ENCODE data around the gene RAB43.
A peak's percentile ranks its signal among the peaks of the same experiment; 100 is the strongest.
"Not testable (repeated sequence)": the region's sequence is repeated elsewhere in the genome, so short reads cannot be mapped to it uniquely, and the experiment has no call there.

Gene RAB43

DNA sequence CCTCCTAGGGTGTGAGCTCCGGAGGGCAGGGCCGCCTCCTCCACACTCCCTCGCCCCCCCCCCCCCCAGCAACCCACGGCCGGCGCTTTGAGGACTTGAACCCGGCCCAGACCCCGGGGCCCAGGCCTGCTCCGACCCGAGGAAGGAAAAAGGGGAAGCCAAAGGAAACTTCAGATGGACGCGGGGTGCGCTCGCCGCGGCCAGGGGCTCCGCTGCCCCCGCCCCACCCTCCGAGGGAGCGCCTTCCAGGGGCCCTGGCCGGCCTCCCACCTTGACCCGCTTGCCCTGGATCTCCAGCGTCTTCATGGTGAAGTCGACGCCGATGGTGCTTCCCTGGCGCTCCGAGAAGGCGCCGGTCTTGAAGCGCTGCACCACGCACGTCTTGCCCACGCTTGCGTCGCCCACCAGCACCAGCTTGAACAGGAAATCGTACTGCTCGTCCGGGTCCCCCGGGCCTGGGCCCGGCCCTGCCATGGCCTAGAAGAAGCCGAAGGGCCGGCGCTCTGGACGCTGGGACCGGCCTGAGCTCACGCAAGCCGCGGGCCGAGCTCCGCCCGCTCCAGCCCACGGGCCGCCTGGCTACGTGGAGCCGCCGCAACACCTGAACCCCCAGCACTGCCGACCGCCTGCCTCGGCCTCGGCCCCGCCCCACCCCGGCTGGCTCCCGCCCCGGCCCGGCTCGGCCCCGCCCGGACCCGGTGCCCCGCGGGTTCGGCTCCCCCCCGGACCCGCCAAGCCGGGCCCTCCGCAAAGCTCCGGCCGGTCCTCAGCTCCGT, 400 bp downstream of the RAB43 start:
- no peak for DNase-seq

DNA sequence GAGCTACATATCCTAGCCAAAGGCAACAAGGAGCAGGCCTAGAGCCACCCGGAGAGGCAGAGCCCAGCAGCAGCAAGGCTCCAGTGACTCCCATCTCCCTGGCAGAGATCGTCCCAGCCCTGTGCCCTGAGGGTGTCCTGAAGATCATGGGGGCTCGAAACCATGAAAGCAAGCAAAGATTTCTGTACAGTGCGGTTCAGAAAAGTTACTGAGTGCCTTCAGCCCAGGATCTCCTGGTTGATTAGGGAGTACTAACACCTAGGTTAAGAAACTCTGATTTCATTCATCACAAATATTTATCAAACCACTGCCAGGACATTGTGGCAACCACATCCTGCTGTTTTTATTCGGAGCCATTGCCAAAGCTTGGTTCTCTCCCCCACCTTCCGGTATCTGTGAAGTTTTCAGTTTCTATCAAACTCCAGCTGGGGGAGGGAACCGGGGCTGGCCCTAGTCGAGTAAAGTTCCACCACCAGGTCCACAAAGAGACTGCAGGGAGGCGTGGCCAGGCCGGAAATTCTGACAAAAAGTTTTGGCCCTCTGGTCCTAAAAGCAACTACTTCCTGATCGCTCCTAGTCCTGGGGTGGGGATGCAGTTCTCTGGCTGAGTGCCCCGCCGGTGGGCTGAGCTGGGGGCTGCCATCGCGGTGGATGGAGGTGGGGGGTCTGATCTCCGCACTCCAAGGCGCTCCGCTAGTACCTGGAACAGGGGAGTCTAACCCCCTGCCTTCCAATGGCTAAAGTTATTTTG, 1.2 kb downstream of the RAB43 start:
- DNase-seq = peak; percentile 69

DNA sequence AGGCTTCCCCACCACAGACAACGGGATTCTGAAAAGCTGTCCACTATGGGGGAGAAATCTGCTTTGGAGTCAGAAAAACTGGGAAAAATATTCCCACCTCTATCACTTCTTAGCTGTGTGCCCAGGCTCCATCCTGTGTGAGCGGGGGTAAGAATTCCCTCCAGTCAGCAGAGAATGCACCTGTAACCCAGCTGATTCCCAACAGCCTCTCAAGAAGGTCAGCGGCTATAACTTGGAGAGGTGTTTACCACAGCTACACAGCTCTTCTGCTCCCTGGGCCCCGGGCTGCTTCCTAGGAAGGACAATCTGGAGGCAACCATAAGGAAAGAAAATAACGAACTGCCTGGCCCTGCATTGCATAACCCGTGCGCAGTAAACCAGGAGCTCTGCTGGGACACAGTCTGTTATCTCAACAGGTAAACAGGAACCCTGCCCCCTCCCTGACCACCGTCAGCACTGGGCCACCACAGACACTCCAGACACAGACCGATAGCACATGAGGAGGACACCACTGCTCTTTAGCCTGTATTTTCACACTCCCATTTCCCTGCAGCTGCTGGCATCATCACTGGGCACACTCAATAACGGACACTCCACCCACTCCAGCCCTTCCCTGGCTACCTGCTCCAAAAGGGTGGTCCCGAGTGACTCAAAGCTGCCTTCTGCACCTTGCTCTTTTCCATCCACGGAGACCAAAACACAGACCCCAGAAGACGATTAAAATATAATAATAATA, 2.1 kb downstream of the RAB43 start:
- no peak for DNase-seq

DNA sequence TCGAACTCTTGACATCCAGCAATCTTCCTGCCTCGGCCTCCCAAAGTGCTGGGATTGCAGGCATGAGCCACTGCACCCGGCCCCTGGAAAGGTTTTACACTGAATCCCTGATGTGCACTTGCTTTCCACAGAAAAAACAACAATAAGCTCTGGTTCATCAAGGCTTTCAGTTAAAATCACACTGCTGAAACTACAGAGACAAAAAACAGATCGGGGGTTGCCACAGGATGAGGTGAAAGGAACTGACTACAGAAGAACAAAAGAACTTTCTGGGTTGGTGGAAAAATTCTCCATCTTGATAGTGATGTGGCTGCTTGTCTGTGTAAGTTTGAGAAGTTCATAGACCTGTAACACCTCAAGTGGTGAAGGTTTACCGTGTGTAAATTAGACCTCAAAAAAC, 2.9 kb downstream of the RAB43 start:
- no peak for DNase-seq

DNA sequence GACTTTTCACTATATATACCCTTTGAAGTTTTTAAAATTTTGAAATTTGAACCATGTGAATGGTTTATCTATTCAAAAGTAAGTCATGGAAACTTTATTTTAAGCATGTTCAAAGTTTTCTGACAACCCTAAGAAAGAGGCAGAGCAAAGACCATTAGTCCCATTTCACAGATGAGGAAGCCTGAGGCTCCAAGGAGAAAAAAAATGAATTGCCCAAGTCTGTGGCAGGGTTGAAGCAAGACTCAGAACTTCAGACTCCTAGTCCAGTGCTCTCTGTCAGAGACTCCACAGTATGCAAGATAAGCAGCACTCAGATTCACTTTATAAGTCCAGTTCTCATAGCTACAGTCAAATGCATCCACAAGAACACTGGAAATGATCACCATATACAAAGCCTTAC, 4.5 kb downstream of the RAB43 start:
- DNase-seq = no peak

DNA sequence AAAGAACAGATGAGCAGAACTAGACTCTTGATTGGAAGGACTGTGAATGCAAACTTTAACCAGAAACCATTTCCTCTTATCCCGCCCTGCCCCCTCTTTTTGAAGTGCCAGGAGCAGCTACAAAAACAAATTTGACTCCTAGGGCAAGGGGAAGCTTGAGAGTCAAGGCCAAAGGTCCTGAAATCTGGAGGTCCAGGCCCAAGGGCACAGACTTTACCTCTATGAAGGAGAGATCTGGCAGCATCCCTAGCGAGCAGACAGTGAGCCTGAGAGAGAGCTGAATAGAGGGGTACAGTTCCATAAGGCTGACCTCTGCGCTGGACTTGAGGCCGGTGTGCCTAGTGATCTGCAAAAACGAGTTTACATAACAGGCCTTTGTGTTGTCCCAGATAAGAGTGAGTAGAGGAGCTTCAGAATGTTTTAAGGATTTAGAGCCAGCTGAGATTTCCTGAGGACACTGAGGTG, 5.1 kb downstream of the RAB43 start:
- DNase-seq = no peak

DNA sequence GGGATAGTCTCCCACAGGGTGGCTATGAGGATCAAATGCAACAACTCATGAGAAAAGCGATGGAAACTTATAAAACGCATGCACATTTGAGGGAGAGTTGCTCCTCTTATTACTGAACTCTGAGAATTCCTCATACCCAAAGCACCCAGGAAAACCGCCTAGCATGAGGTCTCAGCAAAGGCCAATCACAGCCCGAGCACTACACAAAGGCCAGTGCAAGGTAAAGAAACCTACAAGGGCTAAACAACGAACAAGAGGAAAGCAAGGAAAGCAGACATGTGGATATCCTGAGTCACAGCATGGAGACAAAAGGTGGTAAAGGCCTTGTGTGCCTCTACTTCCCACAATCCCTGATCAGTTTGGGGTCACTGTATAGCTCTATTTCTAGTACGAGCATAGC, 7.1 kb downstream of the RAB43 start:
- no peak for DNase-seq

DNA sequence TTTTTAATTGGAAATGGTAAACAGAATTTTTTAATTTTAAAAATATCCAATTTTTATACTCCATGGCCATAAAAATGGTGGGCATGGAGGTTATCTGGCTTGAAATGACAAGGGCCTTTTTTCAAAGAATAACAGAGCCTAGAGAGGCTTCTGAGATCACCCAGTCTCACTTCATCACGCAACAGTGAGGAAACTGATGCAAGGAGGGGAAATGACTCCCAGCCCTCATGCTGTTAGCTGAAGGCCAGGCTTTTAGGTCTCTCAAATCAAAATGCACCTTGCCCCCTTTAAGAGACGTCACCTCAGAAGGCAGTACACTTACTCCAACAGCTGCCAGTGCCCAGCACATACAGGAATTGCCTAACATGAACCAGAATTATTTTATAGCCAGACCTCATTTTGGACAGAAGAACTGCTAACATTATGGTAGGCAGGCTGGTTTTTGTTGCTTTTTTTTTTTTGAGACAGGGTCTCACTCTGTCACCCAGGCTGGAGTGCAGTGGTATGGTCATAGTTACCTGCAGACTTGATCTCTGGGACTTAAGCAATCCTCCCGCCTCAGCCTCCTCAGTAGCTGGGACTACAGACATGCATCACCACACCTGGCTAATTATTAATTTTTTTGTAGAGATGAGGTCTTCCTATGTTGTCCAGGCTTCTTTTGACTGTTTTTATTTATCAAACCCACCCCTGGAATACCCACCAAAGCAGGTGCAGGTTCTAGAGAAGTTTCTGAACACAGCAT, 9.1 kb downstream of the RAB43 start:
- DNase-seq = no peak

DNA sequence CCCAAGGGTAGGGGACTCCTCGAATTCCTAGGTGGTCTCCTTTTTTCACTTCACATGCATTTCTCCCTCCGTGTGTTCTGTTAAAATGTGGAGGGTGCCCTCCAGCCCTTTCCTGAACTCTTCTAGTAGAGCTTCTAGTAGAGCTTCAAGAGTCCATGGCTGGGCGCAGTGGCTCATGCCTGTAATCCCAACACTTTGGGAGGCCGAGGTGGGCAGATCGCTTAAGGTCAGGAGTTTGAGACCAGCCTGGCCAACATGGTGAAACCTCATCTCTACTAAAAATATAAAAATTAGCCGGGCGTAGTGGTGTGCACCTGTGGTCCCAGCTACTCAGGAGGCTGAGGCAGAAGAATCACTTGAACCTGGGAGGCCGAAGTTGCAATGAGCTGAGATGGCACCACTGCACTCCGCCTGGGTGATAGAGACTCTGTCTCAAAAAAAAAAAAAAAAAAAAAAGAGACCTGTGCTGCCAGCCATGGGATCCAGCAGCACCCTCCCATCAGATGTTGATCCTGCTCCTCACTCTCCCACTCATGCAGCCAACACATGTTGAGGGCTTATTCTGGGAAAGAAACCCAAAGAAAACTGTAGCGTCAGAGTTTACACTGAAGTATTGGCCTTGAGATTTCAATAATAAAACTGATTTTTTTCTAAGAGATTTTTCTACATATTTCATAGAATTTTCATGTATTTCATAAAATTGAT, 10.4 kb downstream of the RAB43 start:
- DNase-seq = not testable (repeated sequence)

DNA sequence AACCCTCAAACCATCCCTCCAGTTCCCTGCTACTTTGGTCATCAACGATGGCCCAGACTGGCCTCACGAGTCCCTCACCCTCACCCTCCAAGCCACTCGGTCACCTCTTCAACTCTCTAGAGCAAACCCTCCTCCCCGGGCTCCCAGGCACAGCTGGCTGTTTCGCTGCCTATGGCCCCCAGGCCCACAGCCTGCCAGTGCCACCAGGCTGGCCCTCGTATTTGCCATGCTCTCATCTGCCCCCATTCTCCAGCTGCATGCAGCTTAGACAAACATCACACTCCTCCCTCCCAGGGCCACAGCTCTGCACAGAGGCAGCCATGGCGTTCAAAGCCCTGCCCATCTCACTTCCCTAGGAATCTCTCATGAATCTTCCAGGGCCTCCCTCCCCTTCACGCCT, 13.8 kb downstream of the RAB43 start:
- no peak for DNase-seq

DNA sequence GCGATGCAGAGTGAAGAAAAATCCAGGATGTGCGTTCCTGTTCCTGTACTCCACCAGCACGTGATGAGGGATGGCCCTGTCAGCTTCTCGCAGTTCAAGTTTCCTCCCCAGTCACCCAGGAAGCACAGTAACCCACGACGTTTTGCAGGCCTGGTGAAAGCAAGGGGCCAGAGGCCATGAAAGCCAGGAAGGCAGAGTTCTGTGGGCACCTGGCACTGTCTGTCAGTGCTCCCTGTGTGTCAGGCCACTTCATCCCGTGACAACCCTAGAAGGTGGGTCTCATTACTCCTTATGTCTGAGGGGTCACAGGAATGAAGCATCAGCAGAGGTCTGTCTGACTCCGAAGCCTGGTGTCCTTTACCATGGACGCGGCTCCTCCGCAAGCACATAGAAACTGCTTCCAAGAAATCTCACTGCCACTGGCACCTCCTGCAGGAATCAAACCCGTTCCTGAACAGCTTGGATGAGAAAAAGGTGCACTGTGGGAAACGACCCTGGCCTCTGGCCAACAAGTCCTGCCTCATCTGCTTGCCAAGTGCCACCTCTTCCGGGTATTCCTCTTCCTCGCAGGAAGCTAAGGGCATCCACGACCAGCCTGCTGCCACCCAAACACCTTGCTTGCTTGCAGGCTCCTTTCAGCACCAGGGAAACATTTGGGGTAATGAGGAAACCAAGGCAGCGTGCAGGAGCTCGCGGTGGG, 14.6 kb downstream of the RAB43 start:
- DNase-seq = no peak

DNA sequence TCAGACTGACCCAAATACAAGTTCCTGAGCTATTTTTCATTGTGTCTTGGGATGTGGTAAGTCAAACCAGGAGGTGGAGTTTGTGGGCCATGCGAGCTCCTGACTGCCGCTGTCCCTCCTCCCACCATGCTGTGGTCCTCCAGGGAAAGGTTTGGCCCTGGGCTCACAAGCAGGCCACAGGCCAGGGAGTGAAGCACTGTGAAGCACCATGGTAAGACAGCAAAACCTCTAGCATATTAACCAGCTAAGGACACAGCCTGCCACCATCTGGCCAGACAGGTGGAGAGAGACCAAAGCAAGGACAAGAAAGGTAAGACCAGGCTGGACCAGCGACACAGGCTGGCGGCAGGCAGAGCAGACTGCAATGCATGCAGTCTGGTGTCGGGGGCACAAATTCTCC, 15.3 kb downstream of the RAB43 start:
- DNase-seq = no peak

DNA sequence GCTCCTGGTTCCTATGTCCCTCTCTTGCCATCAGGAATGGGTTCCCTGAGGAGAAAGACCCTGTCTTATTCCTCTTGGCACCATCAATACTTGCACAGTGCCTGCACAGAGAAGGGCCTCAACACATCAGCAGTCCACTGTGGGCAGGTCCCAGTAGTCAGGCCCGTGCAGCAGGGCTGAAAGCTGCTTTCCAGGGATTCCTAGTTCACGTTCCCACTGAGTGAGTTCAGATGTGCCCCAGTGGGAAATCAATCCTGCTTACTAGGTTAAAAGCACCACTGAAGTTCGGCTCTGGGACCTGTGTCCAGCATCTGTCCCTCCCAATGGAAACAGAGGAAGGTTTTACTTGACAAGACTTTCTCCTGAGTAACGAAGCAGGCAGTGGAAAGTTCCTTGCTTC, 15.7 kb downstream of the RAB43 start:
- DNase-seq = no peak

DNA sequence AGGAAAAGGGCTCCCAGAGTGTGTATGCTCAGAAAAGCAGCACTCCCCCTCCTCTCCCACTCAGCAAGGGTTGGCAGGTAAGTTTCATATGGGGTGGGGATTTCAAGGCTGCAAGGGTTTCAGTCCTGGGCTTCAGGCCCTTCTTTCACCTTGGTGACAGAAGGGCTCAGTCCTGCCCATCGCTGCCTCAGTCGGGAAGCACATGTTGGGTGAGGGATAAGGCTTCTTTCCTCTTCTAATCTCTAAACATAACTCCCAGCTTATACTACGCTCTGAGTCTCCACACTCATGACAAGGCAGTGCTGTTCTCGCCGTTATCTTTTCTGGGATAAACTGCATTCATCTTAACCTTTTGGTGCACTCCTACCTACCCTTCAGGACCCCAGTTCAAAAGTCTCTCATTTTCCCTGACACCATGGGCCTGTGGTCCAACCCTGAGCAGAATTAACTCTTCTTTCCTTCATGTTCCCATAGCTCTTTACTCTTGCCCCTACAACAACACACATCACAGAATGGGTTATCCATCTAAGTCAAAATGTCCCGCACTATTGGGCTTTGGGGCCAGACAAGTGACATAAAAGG, 17.0 kb downstream of the RAB43 start:
- no peak for DNase-seq

DNA sequence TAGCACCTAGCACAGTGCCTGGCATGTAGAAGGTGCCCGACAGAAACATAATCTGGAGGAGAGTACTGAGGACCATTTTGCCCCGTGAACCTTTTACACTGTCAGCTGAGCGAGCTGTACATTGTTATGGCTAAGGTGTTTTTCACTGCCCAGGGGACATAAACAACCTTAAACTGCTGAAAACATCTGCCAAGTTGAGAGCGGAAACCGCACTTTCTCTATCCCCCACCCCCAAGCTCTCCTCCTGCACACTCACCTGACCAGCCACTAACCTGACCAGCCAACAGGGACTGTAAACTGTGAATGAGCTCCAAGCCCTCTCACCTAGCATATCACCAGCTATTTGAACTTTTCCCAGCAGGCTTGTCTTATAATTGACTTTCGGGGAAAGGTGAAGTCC, 17.6 kb downstream of the RAB43 start:
- DNase-seq = no peak

DNA sequence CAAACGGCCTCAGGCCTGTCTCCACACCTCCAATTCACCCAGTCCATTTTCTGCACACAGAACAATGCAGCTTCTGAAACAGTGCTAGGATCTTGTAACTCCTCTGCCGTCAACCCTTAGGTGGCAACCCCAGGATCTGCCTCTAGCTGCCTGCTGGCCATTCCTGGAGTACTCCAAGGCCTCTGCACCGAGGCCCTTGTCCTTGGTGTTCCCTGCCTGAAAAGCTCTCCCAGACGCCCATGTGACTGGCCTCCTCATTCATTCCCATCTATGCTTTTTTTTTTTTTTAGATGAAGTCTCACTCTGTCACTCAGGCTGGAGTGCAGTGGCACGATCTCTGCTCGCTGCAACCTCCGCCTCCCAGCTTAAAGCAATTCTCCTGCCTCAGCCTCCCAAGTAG, 18.3 kb downstream of the RAB43 start:
- DNase-seq = no peak

DNA sequence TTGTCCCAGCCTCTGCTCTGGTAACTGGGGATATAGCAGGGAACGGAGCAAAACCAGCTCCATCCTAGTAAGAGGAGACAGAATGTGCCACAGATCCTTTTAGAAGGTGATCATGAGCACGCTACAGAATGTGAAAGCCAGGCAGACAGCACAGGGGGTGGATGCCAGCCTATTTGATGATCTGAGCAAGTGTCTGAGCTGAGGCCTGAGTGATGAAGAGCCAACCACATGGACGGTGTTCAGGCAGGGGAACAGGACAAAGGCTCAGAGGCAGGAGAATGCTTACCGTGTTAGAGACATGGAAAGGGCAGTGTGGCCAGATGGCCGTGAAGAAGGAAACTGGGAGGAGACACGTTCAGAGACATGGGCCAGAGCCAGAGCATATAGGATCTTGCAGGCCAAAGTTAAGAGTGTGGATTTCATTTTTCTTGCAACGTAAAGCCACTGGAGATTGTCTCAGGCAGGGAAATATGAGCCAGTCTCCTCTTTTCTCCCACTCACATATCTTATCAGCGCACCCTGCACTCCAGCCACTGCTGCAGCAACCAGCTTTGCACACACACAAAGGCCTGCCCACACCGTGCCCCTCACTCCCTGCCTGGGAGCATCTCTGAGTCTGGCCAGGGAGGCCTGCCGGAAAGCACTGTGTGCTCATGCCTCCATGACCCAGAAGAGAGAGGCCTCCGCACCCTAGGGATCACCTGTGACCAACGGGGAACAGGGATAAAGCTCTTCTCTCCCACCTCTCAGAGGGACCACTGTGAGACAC, 20.1 kb downstream of the RAB43 start:
- no peak for DNase-seq

DNA sequence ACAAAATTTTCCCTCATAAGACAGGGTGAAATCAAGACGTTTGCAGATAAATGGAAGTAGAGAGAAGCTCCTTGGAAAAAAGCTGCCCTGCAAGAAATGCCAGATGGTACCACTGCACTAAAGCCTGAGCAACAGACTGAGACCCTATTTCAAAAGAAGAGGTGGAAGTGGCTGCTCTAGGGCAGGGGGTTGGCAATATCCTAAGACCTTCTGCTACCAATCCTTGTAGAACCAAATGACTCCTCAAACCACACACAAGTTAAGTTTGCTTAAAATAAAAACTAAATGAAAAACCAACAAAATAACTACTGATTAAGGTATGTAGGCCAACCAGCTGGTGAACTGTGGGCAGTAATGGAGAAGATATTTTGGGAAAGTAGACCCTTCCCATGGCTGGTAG, 21.3 kb downstream of the RAB43 start:
- DNase-seq = no peak

DNA sequence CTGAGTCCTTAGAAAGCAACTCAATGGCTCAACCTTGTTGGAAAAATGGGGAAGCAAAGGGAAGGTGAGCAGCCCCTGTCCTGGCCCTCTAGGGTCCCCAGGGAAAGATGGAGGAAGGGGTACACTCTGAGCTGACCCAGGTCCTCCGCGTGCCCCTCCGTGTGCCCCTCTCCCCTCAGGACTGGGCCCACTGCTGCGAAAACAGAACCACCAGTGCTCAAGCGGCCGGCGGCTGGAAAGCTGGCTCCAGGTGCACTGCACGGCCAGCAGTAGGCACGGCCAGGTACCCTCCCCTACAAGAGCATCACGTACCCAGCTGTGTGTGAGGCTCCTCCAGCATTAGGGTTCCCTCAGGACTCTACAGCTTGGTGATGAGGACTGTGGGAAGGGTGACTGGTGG, 26.3 kb downstream of the RAB43 start:
- no peak for DNase-seq

DNA sequence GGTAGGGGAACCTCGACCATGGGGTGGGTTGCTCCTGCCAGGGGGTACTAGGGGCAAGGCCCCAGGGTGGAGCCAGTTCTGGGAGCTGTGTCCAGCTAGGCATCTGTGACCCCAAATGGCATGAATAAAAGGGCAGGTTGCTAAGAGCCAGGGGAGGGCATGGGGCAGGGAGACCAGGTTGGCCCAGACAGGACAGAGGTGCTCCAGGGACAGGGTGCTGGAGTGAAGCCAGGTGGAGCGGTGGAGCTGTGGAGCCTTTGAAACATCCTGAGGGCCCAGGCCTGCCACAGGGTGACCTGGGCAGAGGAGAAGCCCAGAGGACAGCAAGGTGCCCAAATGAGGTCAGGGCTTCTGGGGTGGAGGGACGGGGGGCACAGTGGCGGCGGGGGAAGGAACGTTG, 33.3 kb downstream of the RAB43 start:
- not testable (repeated sequence) for DNase-seq

DNA sequence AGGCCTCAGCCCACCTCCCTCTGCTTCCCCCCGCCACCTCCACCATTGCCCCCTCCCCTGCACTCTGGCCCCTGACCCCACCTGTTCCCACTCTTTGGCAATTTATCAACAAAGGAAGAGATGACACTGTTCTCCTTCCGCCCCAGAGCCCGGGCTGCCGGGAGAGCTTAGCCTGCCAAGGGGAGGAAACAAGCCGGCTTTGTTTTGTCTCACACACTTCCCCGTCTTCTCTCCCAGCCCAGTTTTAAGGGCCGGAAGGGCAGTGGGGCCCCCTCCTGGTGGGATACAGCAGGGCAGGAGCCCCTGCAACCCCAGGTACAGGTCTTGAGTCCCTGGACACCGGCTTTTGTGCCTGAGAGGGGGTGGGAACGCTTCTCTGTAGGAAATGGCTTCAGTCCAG, 33.7 kb downstream of the RAB43 start:
- DNase-seq = not testable (repeated sequence)
